ENCODE measurements around the gene WAS. TPM values are rescaled to one million over a fixed set of nuclear protein-coding genes. Genes with fewer than 3 reads are reported as not detected.

Gene WAS
- total and polyA plus RNA-seq, 2 experiments from 2014 or later, result 0.32 to 0.56 TPM

GRCh38 chrX:48636301-48636700 is 47.3 kb upstream of the WAS start:
- H3K4me2 ChIP-seq, result no peak overlapping the region
- H3K4me3 ChIP-seq, result no peak overlapping the region
- no peaks in the 10 kb centered on the region for H4K20me1 ChIP-seq (replicated peaks; ENCODE audit: insufficient read depth)
- H3F3A ChIP-seq (replicated peaks; ENCODE audit: low read depth), result no peaks in the 10 kb centered on the region
- TF ChIP-seq NANOG (IDR thresholded peaks at IDR 0.05; ENCODE audit: borderline replicate concordance) (no peak), POLR2AphosphoS5 (IDR thresholded peaks at IDR 0.05; ENCODE audit: low read depth) (no peak), REST (IDR thresholded peaks at IDR 0.05; ENCODE audit: unreplicated experiment) (no peak), JUNB (IDR thresholded peaks at IDR 0.05; ENCODE audit: unreplicated experiment) (no peak), CREB1 (CRISPR knock-in tag; IDR thresholded peaks at IDR 0.05; ENCODE audit: low read depth) (no peak), ZNF331 (CRISPR knock-in tag; IDR thresholded peaks at IDR 0.05; ENCODE audit: low read depth) (no peak), ZNF114 (CRISPR knock-in tag; IDR thresholded peaks at IDR 0.05) (no peak), EZH2 (IDR thresholded peaks at IDR 0.05; ENCODE audit: low read depth, unreplicated experiment) (no peak), STAT1 (IDR thresholded peaks at IDR 0.05; ENCODE audit: unreplicated experiment) (no peak), ZNF462 (CRISPR knock-in tag; IDR thresholded peaks at IDR 0.05) (no peak), EZH2phosphoT487 (IDR thresholded peaks at IDR 0.05; ENCODE audit: unreplicated experiment) (no peak)
- TF ChIP-seq, protein P1, sequence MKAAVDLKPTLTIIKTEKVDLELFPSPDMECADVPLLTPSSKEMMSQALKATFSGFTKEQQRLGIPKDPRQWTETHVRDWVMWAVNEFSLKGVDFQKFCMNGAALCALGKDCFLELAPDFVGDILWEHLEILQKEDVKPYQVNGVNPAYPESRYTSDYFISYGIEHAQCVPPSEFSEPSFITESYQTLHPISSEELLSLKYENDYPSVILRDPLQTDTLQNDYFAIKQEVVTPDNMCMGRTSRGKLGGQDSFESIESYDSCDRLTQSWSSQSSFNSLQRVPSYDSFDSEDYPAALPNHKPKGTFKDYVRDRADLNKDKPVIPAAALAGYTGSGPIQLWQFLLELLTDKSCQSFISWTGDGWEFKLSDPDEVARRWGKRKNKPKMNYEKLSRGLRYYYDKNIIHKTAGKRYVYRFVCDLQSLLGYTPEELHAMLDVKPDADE (IDR thresholded peaks at IDR 0.05), result no peak
- TF ChIP-seq, protein P2, sequence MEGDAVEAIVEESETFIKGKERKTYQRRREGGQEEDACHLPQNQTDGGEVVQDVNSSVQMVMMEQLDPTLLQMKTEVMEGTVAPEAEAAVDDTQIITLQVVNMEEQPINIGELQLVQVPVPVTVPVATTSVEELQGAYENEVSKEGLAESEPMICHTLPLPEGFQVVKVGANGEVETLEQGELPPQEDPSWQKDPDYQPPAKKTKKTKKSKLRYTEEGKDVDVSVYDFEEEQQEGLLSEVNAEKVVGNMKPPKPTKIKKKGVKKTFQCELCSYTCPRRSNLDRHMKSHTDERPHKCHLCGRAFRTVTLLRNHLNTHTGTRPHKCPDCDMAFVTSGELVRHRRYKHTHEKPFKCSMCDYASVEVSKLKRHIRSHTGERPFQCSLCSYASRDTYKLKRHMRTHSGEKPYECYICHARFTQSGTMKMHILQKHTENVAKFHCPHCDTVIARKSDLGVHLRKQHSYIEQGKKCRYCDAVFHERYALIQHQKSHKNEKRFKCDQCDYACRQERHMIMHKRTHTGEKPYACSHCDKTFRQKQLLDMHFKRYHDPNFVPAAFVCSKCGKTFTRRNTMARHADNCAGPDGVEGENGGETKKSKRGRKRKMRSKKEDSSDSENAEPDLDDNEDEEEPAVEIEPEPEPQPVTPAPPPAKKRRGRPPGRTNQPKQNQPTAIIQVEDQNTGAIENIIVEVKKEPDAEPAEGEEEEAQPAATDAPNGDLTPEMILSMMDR (conservative IDR thresholded peaks at IDR 0.05; ENCODE audit: low read depth in 2 of 2), result no peak
- no peaks in the 10 kb centered on the region for H3K4me1 Mint-ChIP-seq
- H3K4me3 Mint-ChIP-seq, result no peak overlapping the region
- no peaks in the 10 kb centered on the region for H3K4me1 ChIP-seq (ENCODE audit: insufficient read depth)
- H3K27me3 ChIP-seq (ENCODE audit: insufficient read depth), result no peaks in the 10 kb centered on the region
- no peaks in the 10 kb centered on the region for H3K9me2 ChIP-seq (ENCODE audit: insufficient read depth)
- no peak overlapping the region for H3K27ac ChIP-seq (ENCODE audit: low read depth)
- H3K79me2 ChIP-seq (replicated peaks; ENCODE audit: insufficient read depth), result no peaks in the 10 kb centered on the region
- no peaks in the 10 kb centered on the region for H3K36me3 ChIP-seq (ENCODE audit: insufficient read depth)
- H3K27me3 Mint-ChIP-seq (ENCODE audit: insufficient read depth, low read depth, poor library complexity), result peaks cover 1% of the 10 kb centered on the region
- DNase-seq (ENCODE audit: low spot score), result no peak
- no peaks in the 10 kb centered on the region for H3K9me3 Mint-ChIP-seq
- H3K36me3 Mint-ChIP-seq (ENCODE audit: low read depth), result no peaks in the 10 kb centered on the region
- no peak overlapping the region for H2AFZ ChIP-seq
- H3K27ac Mint-ChIP-seq, result no peak overlapping the region
- no peak for ATAC-seq
